Measurements from ENCODE around the gene LDLRAD3.
A peak's percentile ranks its signal among the peaks of the same experiment; 100 is the strongest.

LDLRAD3 gene

GRCh38 chr11:36224209-36224882 lies 280.5 kb downstream of the LDLRAD3 start:
- DNase-seq: no peak

GRCh38 chr11:36227044-36227443 lies 283.2 kb downstream of the LDLRAD3 start:
- DNase-seq: no peak

GRCh38 chr11:36228689-36229088 lies 284.8 kb downstream of the LDLRAD3 start:
- no peak for DNase-seq

GRCh38 chr11:36229091-36229705 lies 285.3 kb downstream of the LDLRAD3 start:
- no peak for DNase-seq

- no peak for DNase-seq
Observed at GRCh38 chr11:36230779-36231699, 287.2 kb downstream of the LDLRAD3 start.

- peak; percentile 93 for DNase-seq
Observed at GRCh38 chr11:36233204-36233603, 289.3 kb downstream of the LDLRAD3 start.

- DNase-seq: no peak
Observed at GRCh38 chr11:36234825-36235224, 291.0 kb downstream of the LDLRAD3 start.

- no peak for DNase-seq
Observed at GRCh38 chr11:36235750-36236149, 291.9 kb downstream of the LDLRAD3 start.

GRCh38 chr11:36237391-36237790 lies 293.5 kb downstream of the LDLRAD3 start:
- no peak for DNase-seq

- DNase-seq: no peak
Observed at GRCh38 chr11:36238036-36238631, 294.3 kb downstream of the LDLRAD3 start.

- no peak for DNase-seq
Observed at GRCh38 chr11:36238881-36239280, 295.0 kb downstream of the LDLRAD3 start.

- DNase-seq: no peak
Observed at GRCh38 chr11:36239636-36240035, 295.8 kb downstream of the LDLRAD3 start.

GRCh38 chr11:36240173-36240572 lies 296.3 kb downstream of the LDLRAD3 start:
- DNase-seq: no peak

- DNase-seq: peak; percentile 92
Observed at GRCh38 chr11:36240801-36241200, 296.9 kb downstream of the LDLRAD3 start.

- no peak for DNase-seq
Observed at GRCh38 chr11:36241497-36241896, 297.6 kb downstream of the LDLRAD3 start.

- no peak for DNase-seq
Observed at GRCh38 chr11:36243641-36244040, 299.8 kb downstream of the LDLRAD3 start.

- no peak for DNase-seq
Observed at GRCh38 chr11:36247493-36247892, 303.6 kb downstream of the LDLRAD3 start.

- DNase-seq: no peak
Observed at GRCh38 chr11:36248436-36248835, 304.6 kb downstream of the LDLRAD3 start.

GRCh38 chr11:36249246-36249645 lies 305.4 kb downstream of the LDLRAD3 start:
- DNase-seq: no peak

GRCh38 chr11:36251823-36252222 lies 308.0 kb downstream of the LDLRAD3 start:
- no peak for DNase-seq

GRCh38 chr11:36253238-36253637 lies 309.4 kb downstream of the LDLRAD3 start:
- peak; percentile 49 for DNase-seq

- no peak for DNase-seq
Observed at GRCh38 chr11:36254713-36255112, 310.9 kb downstream of the LDLRAD3 start.

GRCh38 chr11:36257351-36257750 lies 313.5 kb downstream of the LDLRAD3 start:
- DNase-seq: no peak
